Fibroblast of lung (primary cell): ENCODE data around the gene LRRC42. TPM values are rescaled to one million over a fixed set of nuclear protein-coding genes. Genes with fewer than 3 reads are reported as not detected.

Experiments used
- DNase-seq, 2 donors: peaks; one replicate each; pipeline versions ENCODE4 v3.0.0 to v3.0.0-alpha.2; 2010; ENCODE audit warnings: low read depth in 2 of 2
- H2AFZ ChIP-seq: 2 replicates; pipeline ENCODE4 v1.5.1; 2012; ENCODE audit warnings: low read length, control low read depth, inconsistent platforms
- H3K27ac ChIP-seq: 2 replicates; pipeline ENCODE4 v1.5.1; 2011; ENCODE audit warnings: low read length, control low read depth; ENCODE audit not compliant: insufficient read depth
- H3K27me3 ChIP-seq: 2 replicates; pipeline ENCODE4 v1.5.1; 2011; ENCODE audit warnings: mild to moderate bottlenecking, low read length; ENCODE audit not compliant: control insufficient read depth, insufficient read depth
- H3K36me3 ChIP-seq: 2 replicates; pipeline ENCODE4 v1.5.1; 2011; ENCODE audit warnings: low read length; ENCODE audit not compliant: control insufficient read depth, insufficient read depth
- H3K4me1 ChIP-seq: 2 replicates; pipeline ENCODE4 v1.5.1; 2011; ENCODE audit warnings: low read length; ENCODE audit not compliant: control insufficient read depth, insufficient read depth; ENCODE audit errors: extremely low read depth
- H3K4me2 ChIP-seq: 2 replicates; pipeline ENCODE4 v1.5.1; 2011; ENCODE audit warnings: low read length, control low read depth; ENCODE audit not compliant: insufficient read depth; ENCODE audit errors: extremely low read depth
- H3K4me3 ChIP-seq, 4 experiments: fragments of 200-600 bp in 1 of 4; sonication (generic) in 1 of 4; replicated peaks in 1 of 4; 2 replicates each; pipeline ENCODE4 v1.5.1; 2011 to 2016; ENCODE audit warnings: low read length in 4 of 4, low read depth in 3 of 4, mild to moderate bottlenecking in 3 of 4, control low read depth in 2 of 4, inconsistent platforms in 1 of 4, mixed read lengths in 1 of 4; ENCODE audit not compliant: insufficient read depth in 1 of 4; ENCODE audit errors: control extremely low read depth in 1 of 4
- H3K79me2 ChIP-seq: 2 replicates; pipeline ENCODE4 v1.5.1; 2012; ENCODE audit warnings: mild to moderate bottlenecking, low read length, inconsistent platforms; ENCODE audit not compliant: control insufficient read depth, insufficient read depth
- H3K9ac ChIP-seq: 2 replicates; pipeline ENCODE4 v1.5.1; 2011; ENCODE audit warnings: mild to moderate bottlenecking, low read length, control low read depth; ENCODE audit not compliant: insufficient read depth
- H3K9me3 ChIP-seq: 2 replicates; pipeline ENCODE4 v1.5.1; 2012; ENCODE audit warnings: low read depth, low read length; ENCODE audit not compliant: control insufficient read depth, insufficient read depth
- H4K20me1 ChIP-seq: 2 replicates; pipeline ENCODE4 v1.5.1; 2011; ENCODE audit warnings: low read length; ENCODE audit not compliant: control insufficient read depth, insufficient read depth; ENCODE audit errors: extremely low read depth
- EZH2 ChIP-seq: IDR thresholded peaks from 2 replicates; pipeline ENCODE4 v1.5.1; 2012; ENCODE audit warnings: low read length, control low read depth, mild to moderate bottlenecking; ENCODE audit errors: missing control alignments
- polyA plus RNA-seq, 2 donors: library from polyadenylated mRNA; depleted of rRNA in 1 of 2; stranded (reverse) in 1 of 2; unstranded in 1 of 2; fragments of >200 nt; gene quantifications; 2 replicates each; pipeline ENCODE4 v1.2.1, GENCODE V29; 2011 to 2012; ENCODE audit warnings: missing spikeins in 1 of 2
- total RNA-seq: library from RNA; depleted of rRNA; stranded (reverse); fragments of >200 nt; gene quantifications from 2 replicates; pipeline ENCODE4 v1.2.1, GENCODE V29; 2014
- TF ChIP-seq, protein P1 (sequence below), 2 donors: IDR thresholded peaks in 1 of 2; conservative IDR thresholded peaks in 1 of 2; 1 replicate in 1 of 2; 2 replicates in 1 of 2; pipeline ENCODE4 v1.5.1; 2011 to 2012; ENCODE audit warnings: low read length in 2 of 2, control low read depth in 1 of 2, inconsistent platforms in 1 of 2, low read depth in 1 of 2, mild to moderate bottlenecking in 1 of 2

Gene LRRC42
- total and polyA plus RNA-seq, 2 donors (not counting 1 experiment from before 2014, with no cell fraction given) = 34.0 to 50.2 TPM

GRCh38 chr1:53956308-53957168, 10.4 kb downstream of the LRRC42 start:
- H3K9me3 ChIP-seq = no peaks in the 10 kb centered on the region
- peak in 1 of 2 donors; percentile 29 for DNase-seq
- TF ChIP-seq EZH2 = no peak
- TF ChIP-seq, protein P1, sequence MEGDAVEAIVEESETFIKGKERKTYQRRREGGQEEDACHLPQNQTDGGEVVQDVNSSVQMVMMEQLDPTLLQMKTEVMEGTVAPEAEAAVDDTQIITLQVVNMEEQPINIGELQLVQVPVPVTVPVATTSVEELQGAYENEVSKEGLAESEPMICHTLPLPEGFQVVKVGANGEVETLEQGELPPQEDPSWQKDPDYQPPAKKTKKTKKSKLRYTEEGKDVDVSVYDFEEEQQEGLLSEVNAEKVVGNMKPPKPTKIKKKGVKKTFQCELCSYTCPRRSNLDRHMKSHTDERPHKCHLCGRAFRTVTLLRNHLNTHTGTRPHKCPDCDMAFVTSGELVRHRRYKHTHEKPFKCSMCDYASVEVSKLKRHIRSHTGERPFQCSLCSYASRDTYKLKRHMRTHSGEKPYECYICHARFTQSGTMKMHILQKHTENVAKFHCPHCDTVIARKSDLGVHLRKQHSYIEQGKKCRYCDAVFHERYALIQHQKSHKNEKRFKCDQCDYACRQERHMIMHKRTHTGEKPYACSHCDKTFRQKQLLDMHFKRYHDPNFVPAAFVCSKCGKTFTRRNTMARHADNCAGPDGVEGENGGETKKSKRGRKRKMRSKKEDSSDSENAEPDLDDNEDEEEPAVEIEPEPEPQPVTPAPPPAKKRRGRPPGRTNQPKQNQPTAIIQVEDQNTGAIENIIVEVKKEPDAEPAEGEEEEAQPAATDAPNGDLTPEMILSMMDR (conservative IDR thresholded peaks at IDR 0.05 in 1 of 2, IDR thresholded peaks at IDR 0.05 in 1 of 2; ENCODE audit: low read depth in 1 of 2, low read length in 2 of 2) = no peak
- peaks cover 11% of the 10 kb centered on the region for H3K36me3 ChIP-seq
- peaks cover 2% of the 10 kb centered on the region for H3K79me2 ChIP-seq
- no peaks in the 10 kb centered on the region for H4K20me1 ChIP-seq
- no peak overlapping the region for H2AFZ ChIP-seq
- H3K9ac ChIP-seq = no peak overlapping the region
- H3K27ac ChIP-seq = peak overlapping the region; percentile 39
- H3K4me2 ChIP-seq = peak overlapping the region; percentile 15
- H3K4me3 ChIP-seq = no peak overlapping the region
- H3K27me3 ChIP-seq = no peaks in the 10 kb centered on the region
- H3K4me1 ChIP-seq = peaks cover 7% of the 10 kb centered on the region

DNA sequence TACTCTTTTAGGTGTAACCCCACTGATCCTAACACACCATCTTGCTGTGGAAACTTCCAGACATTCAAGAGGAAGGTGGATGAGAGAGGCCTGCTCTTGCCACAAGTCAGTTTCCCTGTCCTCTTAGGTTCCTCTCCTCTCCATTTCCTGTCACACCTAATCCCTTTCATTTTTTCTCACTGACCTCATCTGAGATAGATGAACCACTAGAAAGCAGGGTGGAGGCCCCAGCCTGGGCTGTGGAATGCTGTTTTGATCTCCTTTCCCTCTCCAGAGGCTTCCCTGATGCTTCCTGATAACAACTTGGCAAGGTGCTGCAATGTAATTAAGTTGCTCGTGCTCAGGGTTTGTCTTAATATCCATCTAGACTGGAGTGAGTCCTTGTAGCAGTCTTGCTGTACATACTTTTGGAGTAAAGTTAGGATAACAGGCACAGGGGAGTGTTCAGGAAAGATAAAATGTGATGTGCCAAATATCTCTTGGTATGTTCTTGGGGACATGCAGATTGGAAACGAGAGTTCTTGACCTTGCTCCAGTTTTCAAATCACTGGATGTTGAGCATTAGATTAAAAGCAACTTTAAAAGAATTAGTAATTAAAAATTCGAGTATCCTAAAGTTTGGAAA, 11.2 kb downstream of the LRRC42 start:
- no peak overlapping the region for H3K9ac ChIP-seq
- peaks cover 2% of the 10 kb centered on the region for H3K79me2 ChIP-seq
- peak overlapping the region; percentile 39 for H3K27ac ChIP-seq
- DNase-seq = peak in 1 of 2 donors; percentile 75
- H2AFZ ChIP-seq = no peak overlapping the region
- peaks cover 7% of the 10 kb centered on the region for H3K4me1 ChIP-seq
- H3K4me3 ChIP-seq = no peak overlapping the region
- no peaks in the 10 kb centered on the region for H3K9me3 ChIP-seq
- H4K20me1 ChIP-seq = no peaks in the 10 kb centered on the region
- H3K27me3 ChIP-seq = no peaks in the 10 kb centered on the region
- TF ChIP-seq, protein P1 (conservative IDR thresholded peaks at IDR 0.05 in 1 of 2, IDR thresholded peaks at IDR 0.05 in 1 of 2; ENCODE audit: low read depth in 1 of 2, low read length in 2 of 2) = no peak
- TF ChIP-seq EZH2 = no peak
- H3K36me3 ChIP-seq = peaks cover 8% of the 10 kb centered on the region
- H3K4me2 ChIP-seq = peak overlapping the region; percentile 60

DNA sequence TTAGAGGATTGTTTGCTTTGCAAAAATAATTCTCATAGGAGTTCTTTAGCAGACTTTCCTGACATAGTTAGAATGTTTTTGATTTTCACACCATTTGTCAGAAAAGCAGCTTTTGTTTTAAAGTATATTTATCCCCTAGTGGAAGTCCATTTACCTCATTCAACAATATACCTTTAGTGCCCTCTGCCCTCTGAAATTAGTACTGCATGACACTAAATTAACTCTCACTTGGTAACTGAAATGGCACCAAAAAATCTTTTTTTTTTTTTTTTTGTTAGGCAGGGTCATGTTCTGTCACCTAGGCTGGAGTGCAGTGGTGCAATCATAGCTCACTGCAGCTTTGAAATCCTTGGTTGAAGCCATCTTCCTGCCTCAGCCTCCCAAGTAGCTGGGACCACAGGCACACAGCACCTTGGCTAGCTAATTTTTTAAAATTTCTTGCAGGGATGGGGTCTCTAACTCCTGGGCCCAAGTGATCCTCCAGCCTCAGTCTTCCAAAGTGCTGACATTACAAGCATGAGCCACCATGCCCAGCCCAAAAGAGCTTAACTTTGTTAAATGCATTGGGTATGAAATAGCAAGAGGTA, 13.6 kb downstream of the LRRC42 start:
- no peaks in the 10 kb centered on the region for H3K9me3 ChIP-seq
- no peak overlapping the region for H3K4me3 ChIP-seq
- H3K4me2 ChIP-seq = no peak overlapping the region
- TF ChIP-seq EZH2 = no peak
- TF ChIP-seq, protein P1 (conservative IDR thresholded peaks at IDR 0.05 in 1 of 2, IDR thresholded peaks at IDR 0.05 in 1 of 2; ENCODE audit: low read depth in 1 of 2, low read length in 2 of 2) = peak; percentile 17 to 47
- H3K27me3 ChIP-seq = no peaks in the 10 kb centered on the region
- peaks cover 2% of the 10 kb centered on the region for H3K79me2 ChIP-seq
- peaks cover 7% of the 10 kb centered on the region for H3K4me1 ChIP-seq
- H3K36me3 ChIP-seq = peaks cover 13% of the 10 kb centered on the region
- DNase-seq = peak in 1 of 2 donors; percentile 35
- no peak overlapping the region for H3K27ac ChIP-seq
- H3K9ac ChIP-seq = no peak overlapping the region
- no peak overlapping the region for H2AFZ ChIP-seq
- no peaks in the 10 kb centered on the region for H4K20me1 ChIP-seq
